Panc1 (cell line): ENCODE results near the gene SNAP25. TPM values are rescaled to one million over a fixed set of nuclear protein-coding genes. Genes with fewer than 3 reads are reported as not detected.

Source experiments
- ATAC-seq: fragments of 200-7000 bp; cut with Tn5 transposase; 2 replicates; pipeline ENCODE4 v1.9.1; 2020; ENCODE audit warnings: mild to moderate bottlenecking, moderate library complexity
- BruUV-seq: library from RNA; stranded (reverse); fragments of 400-500 nt; replicated peaks from 2 replicates; lab custom pipeline; 2021; lab: Mats Ljungman, UMichigan
- CTCF ChIA-PET: fragments of 300-600 bp; sonication (Branson Sonifier 250); formaldehyde crosslinking; loops from one replicate; lab custom pipeline; 2022; ENCODE audit warnings: antibody characterized with exemption; lab: Charles Lee
- POLR2A ChIA-PET: fragments of 300-600 bp; sonication (Branson Sonifier 250); formaldehyde crosslinking; loops from one replicate; lab custom pipeline; 2022; ENCODE audit warnings: antibody characterized with exemption; lab: Charles Lee
- DNase-seq: peaks from one replicate; pipeline ENCODE4 v3.0.0-alpha.2; 2010; ENCODE audit warnings: low read depth, low spot score
- H3K27ac ChIP-seq: 2 replicates; pipeline ENCODE4 v1.5.1; 2011; ENCODE audit warnings: mild to moderate bottlenecking, low read length, inconsistent platforms
- H3K27me3 ChIP-seq: fragments of 200-500 bp; sonication (Bioruptor generic); 2 replicates; pipeline ENCODE4 v1.6.0; 2014; ENCODE audit warnings: low read length, inconsistent platforms; ENCODE audit not compliant: control insufficient read depth, insufficient read depth
- H3K36me3 ChIP-seq: fragments of 200-500 bp; sonication (Bioruptor generic); 2 replicates; pipeline ENCODE4 v1.5.1; 2014; ENCODE audit warnings: inconsistent platforms, mild to moderate bottlenecking, low read length, moderate library complexity; ENCODE audit not compliant: control insufficient read depth, insufficient read depth
- H3K4me1 ChIP-seq: 2 replicates; pipeline ENCODE4 v1.5.1; 2011; ENCODE audit warnings: inconsistent platforms, mild to moderate bottlenecking, low read length, moderate library complexity; ENCODE audit not compliant: control insufficient read depth, insufficient read depth
- H3K4me3 ChIP-seq, 2 experiments: 2 replicates each; pipeline ENCODE4 v1.5.1; 2011 to 2012; ENCODE audit warnings: low read depth in 2 of 2, low read length in 2 of 2, mild to moderate bottlenecking in 2 of 2, inconsistent platforms in 1 of 2, moderate library complexity in 1 of 2
- H3K9me3 ChIP-seq: fragments of 200-500 bp; sonication (Bioruptor generic); 2 replicates; pipeline ENCODE4 v1.5.1; 2014; ENCODE audit warnings: low read depth, mild to moderate bottlenecking, inconsistent platforms, low read length, moderate library complexity; ENCODE audit not compliant: control insufficient read depth, insufficient read depth
- CTCF ChIP-seq: fragments of 450-650 bp; IDR thresholded peaks from 2 replicates; pipeline ENCODE4 v1.5.1; 2017; ENCODE audit warnings: mild to moderate bottlenecking
- POLR2AphosphoS5 ChIP-seq: IDR thresholded peaks from 2 replicates; pipeline ENCODE4 v1.6.1; 2012; ENCODE audit warnings: mild to moderate bottlenecking, low read depth, low read length, moderate library complexity
- REST ChIP-seq, 2 experiments: IDR thresholded peaks; 2 replicates each; pipeline ENCODE4 v1.6.1; 2011 to 2012; ENCODE audit warnings: low read depth in 2 of 2, control low read depth in 1 of 2, low read length in 1 of 2, mild to moderate bottlenecking in 1 of 2, moderate library complexity in 1 of 2; ENCODE audit not compliant: insufficient read depth in 1 of 2
- SIN3A ChIP-seq: IDR thresholded peaks from 2 replicates; pipeline ENCODE4 v1.6.1; 2012; ENCODE audit warnings: low read depth, mild to moderate bottlenecking, low read length, moderate library complexity, borderline replicate concordance; ENCODE audit not compliant: insufficient read depth
- TCF7L2 ChIP-seq: IDR thresholded peaks from 2 replicates; pipeline ENCODE4 v1.6.1; 2011; ENCODE audit warnings: mild to moderate bottlenecking, low read depth, low read length, inconsistent platforms
- in situ Hi-C: cut with HindIII; loops from 2 replicates; pipeline ENCODE4 v1.10.0; 2016; ENCODE audit warnings: low sequenced_read_pairs, low pct_unique_long_range_greater_than_20kb
- intact Hi-C: fragments of 100-400 bp; cut with micrococcal nuclease; formaldehyde crosslinking; loops from one replicate; pipeline ENCODE4 v1.10.0; 2022; ENCODE audit not compliant: unreplicated experiment
- total RNA-seq: library from RNA; stranded (reverse); gene quantifications from one replicate; pipeline ENCODE4 v1.2.1, GENCODE V29; 2021; ENCODE audit not compliant: unreplicated experiment

Gene SNAP25
- total RNA-seq, 1 experiment from 2014 or later: 0.69 TPM

- H3K4me1 ChIP-seq: no peaks in the 10 kb centered on the region
- in situ Hi-C loops: no loop called here
- POLR2A ChIA-PET: no interaction called here
- H3K27ac ChIP-seq: no peak overlapping the region
- H3K27me3 ChIP-seq: peaks cover 5% of the 10 kb centered on the region
- intact Hi-C loops: no loop called here
- CTCF ChIA-PET: no interaction called here
- no peak for TF ChIP-seq TCF7L2
- no peak for TF ChIP-seq POLR2AphosphoS5
- no peak for TF ChIP-seq CTCF
- TF ChIP-seq REST (IDR thresholded peaks at IDR 0.05; ENCODE audit: insufficient read depth in 1 of 2, low read depth in 2 of 2, low read length in 1 of 2): no peak
- TF ChIP-seq SIN3A: no peak
- ATAC-seq (no peak), DNase-seq (no peak)
- BruUV-seq: no TSS peak
- no peak overlapping the region for H3K4me3 ChIP-seq
- no peaks in the 10 kb centered on the region for H3K36me3 ChIP-seq
- no peaks in the 10 kb centered on the region for H3K9me3 ChIP-seq
Observed at GRCh38 chr20:10228330-10228729, 9.7 kb downstream of the SNAP25 start.

- Histone ChIP-seq H3K4me3 (no peak overlapping the region), H3K4me1 (no peaks in the 10 kb centered on the region), H3K36me3 (no peaks in the 10 kb centered on the region), H3K9me3 (no peaks in the 10 kb centered on the region), H3K27ac (no peak overlapping the region), H3K27me3 (peaks cover 5% of the 10 kb centered on the region)
- DNase-seq: no peak
- in situ Hi-C loops (no loop called here), intact Hi-C loops (no loop called here)
- BruUV-seq: no TSS peak
- ChIA-PET CTCF (no interaction called here), POLR2A (no interaction called here)
- ATAC-seq: no peak
- TF ChIP-seq SIN3A (no peak), TCF7L2 (no peak), POLR2AphosphoS5 (no peak), REST (IDR thresholded peaks at IDR 0.05; ENCODE audit: insufficient read depth in 1 of 2, low read depth in 2 of 2, low read length in 1 of 2) (no peak)
Observed at GRCh38 chr20:10231290-10231689, 12.7 kb downstream of the SNAP25 start.
